H9 (cell line): Measurements from ENCODE around the gene SLC24A3. TPM values are rescaled to one million over a fixed set of nuclear protein-coding genes. Genes with fewer than 3 reads are reported as not detected.

ENCODE experiments used
- DNase-seq: peaks from one replicate; pipeline ENCODE4 v3.0.0-alpha.2; 2017
- H2AFZ ChIP-seq: one replicate; pipeline ENCODE4 v1.6.1; 2013; ENCODE audit warnings: mild to moderate bottlenecking, low read length, control low read depth, moderate library complexity
- H2AK5ac ChIP-seq: 2 replicates; pipeline ENCODE4 v1.6.1; 2013; ENCODE audit warnings: low read length, control low read depth, mixed read lengths; ENCODE audit not compliant: insufficient read length
- H2BK120ac ChIP-seq: one replicate; pipeline ENCODE4 v1.6.1; 2013; ENCODE audit warnings: low read depth, mild to moderate bottlenecking, low read length, control low read depth, inconsistent platforms; ENCODE audit not compliant: poor library complexity, severe bottlenecking
- H2BK12ac ChIP-seq: 2 replicates; pipeline ENCODE4 v1.6.1; 2013; ENCODE audit warnings: low read length, control low read depth, mixed read lengths, low read depth; ENCODE audit not compliant: insufficient read length
- H2BK15ac ChIP-seq: 2 replicates; pipeline ENCODE4 v1.6.1; 2013; ENCODE audit warnings: low read depth, low read length, control low read depth
- H2BK20ac ChIP-seq: one replicate; pipeline ENCODE4 v1.6.1; 2013; ENCODE audit warnings: low read depth, mild to moderate bottlenecking, low read length, control low read depth, inconsistent platforms; ENCODE audit not compliant: poor library complexity, severe bottlenecking
- H2BK5ac ChIP-seq: 2 replicates; pipeline ENCODE4 v1.6.1; 2013; ENCODE audit warnings: low read length, control low read depth, mixed read lengths; ENCODE audit not compliant: insufficient read length
- H3K14ac ChIP-seq: 2 replicates; pipeline ENCODE4 v1.6.1; 2013; ENCODE audit warnings: low read length, control low read depth; ENCODE audit not compliant: insufficient read depth
- H3K18ac ChIP-seq: 2 replicates; pipeline ENCODE4 v1.6.1; 2013; ENCODE audit warnings: low read depth, mild to moderate bottlenecking, mixed read lengths, low read length, control low read depth; ENCODE audit not compliant: insufficient read length
- H3K23ac ChIP-seq: 2 replicates; pipeline ENCODE4 v1.6.1; 2013; ENCODE audit warnings: low read length, control low read depth, mixed read lengths, low read depth; ENCODE audit not compliant: insufficient read length
- H3K23me2 ChIP-seq: 2 replicates; pipeline ENCODE4 v1.6.1; 2013; ENCODE audit warnings: low read depth, mild to moderate bottlenecking, mixed read lengths, low read length, control low read depth; ENCODE audit not compliant: insufficient read length, poor library complexity, severe bottlenecking
- H3K27ac ChIP-seq: 2 replicates; pipeline ENCODE4 v1.5.1; 2013; ENCODE audit warnings: low read length, control low read depth, mixed read lengths, low read depth; ENCODE audit not compliant: insufficient read length
- H3K27me3 ChIP-seq: 2 replicates; pipeline ENCODE4 v1.6.1; 2013; ENCODE audit warnings: low read length, control low read depth, inconsistent platforms; ENCODE audit not compliant: insufficient read depth
- H3K4ac ChIP-seq: 2 replicates; pipeline ENCODE4 v1.6.1; 2013; ENCODE audit warnings: low read depth, mild to moderate bottlenecking, control low read depth, inconsistent platforms, low read length, moderate library complexity
- H3K4me1 ChIP-seq: 2 replicates; pipeline ENCODE4 v1.6.1; 2013; ENCODE audit warnings: low read length, control low read depth, inconsistent platforms; ENCODE audit not compliant: insufficient read depth
- H3K4me2 ChIP-seq: 2 replicates; pipeline ENCODE4 v1.6.1; 2013; ENCODE audit warnings: low read length, control low read depth, mixed read lengths; ENCODE audit not compliant: insufficient read length, insufficient read depth
- H3K56ac ChIP-seq: 2 replicates; pipeline ENCODE4 v1.6.1; 2013; ENCODE audit warnings: low read depth, mild to moderate bottlenecking, mixed read lengths, low read length, control low read depth; ENCODE audit not compliant: insufficient read length
- H3K79me1 ChIP-seq: 2 replicates; pipeline ENCODE4 v1.6.1; 2013; ENCODE audit warnings: low read depth, mild to moderate bottlenecking, moderate library complexity, low read length, control low read depth, inconsistent platforms; ENCODE audit not compliant: insufficient read depth, poor library complexity, severe bottlenecking
- H3K79me2 ChIP-seq: 2 replicates; pipeline ENCODE4 v1.6.1; 2013; ENCODE audit warnings: low read length, control low read depth, inconsistent platforms; ENCODE audit not compliant: insufficient read depth
- H3K9ac ChIP-seq: 2 replicates; pipeline ENCODE4 v1.6.1; 2013; ENCODE audit warnings: low read length, control low read depth, mixed read lengths; ENCODE audit not compliant: insufficient read length; ENCODE audit errors: extremely low read depth
- H3K9me3 ChIP-seq: one replicate; pipeline ENCODE4 v1.6.1; 2013; ENCODE audit warnings: low read depth, low read length, inconsistent platforms; ENCODE audit not compliant: control insufficient read depth
- H3T11ph ChIP-seq: one replicate; pipeline ENCODE4 v1.6.1; 2013; ENCODE audit warnings: mild to moderate bottlenecking, low read length, control low read depth, inconsistent platforms
- H4K20me1 ChIP-seq: one replicate; pipeline ENCODE4 v1.6.1; 2013; ENCODE audit not compliant: control insufficient read depth, insufficient read length, insufficient read depth
- H4K5ac ChIP-seq: 2 replicates; pipeline ENCODE4 v1.6.1; 2013; ENCODE audit warnings: low read depth, mild to moderate bottlenecking, mixed read lengths, low read length, control low read depth; ENCODE audit not compliant: insufficient read length
- H4K8ac ChIP-seq: replicated peaks from 2 replicates; pipeline ENCODE4 v1.6.1; 2013; ENCODE audit warnings: low read length, control low read depth, mixed read lengths, low read depth; ENCODE audit not compliant: insufficient read length
- H4K91ac ChIP-seq: 2 replicates; pipeline ENCODE4 v1.6.1; 2013; ENCODE audit warnings: low read depth, mild to moderate bottlenecking, moderate library complexity, mixed read lengths, low read length, control low read depth; ENCODE audit not compliant: insufficient read length
- H3K27ac Mint-ChIP-seq, 3 experiments: 2 replicates in 2 of 3; 3 replicates in 1 of 3; pipeline ENCODE4 v1.8.0; 2020 to 2021; ENCODE audit warnings: mixed read lengths in 3 of 3, mild to moderate bottlenecking in 1 of 3, moderate library complexity in 1 of 3
- H3K27me3 Mint-ChIP-seq: 2 replicates; pipeline ENCODE4 v1.8.0; 2021; ENCODE audit warnings: low read depth, mild to moderate bottlenecking, moderate library complexity, mixed read lengths
- H3K36me3 Mint-ChIP-seq, 3 experiments: 2 replicates in 2 of 3; 3 replicates in 1 of 3; pipeline ENCODE4 v1.8.0; 2020 to 2021; ENCODE audit warnings: low read depth in 3 of 3, mixed read lengths in 3 of 3; ENCODE audit not compliant: insufficient read depth in 1 of 3
- H3K4me1 Mint-ChIP-seq, 2 experiments: 2 replicates each; pipeline ENCODE4 v1.8.0; 2020; ENCODE audit warnings: mixed read lengths in 2 of 2
- H3K4me3 Mint-ChIP-seq, 2 experiments: 2 replicates in 1 of 2; 3 replicates in 1 of 2; pipeline ENCODE4 v1.8.0; 2020 to 2021; ENCODE audit warnings: mild to moderate bottlenecking in 2 of 2, mixed read lengths in 2 of 2, moderate library complexity in 1 of 2
- H3K9me3 Mint-ChIP-seq, 2 experiments: 2 replicates in 1 of 2; 3 replicates in 1 of 2; pipeline ENCODE4 v1.8.0; 2020; ENCODE audit warnings: mild to moderate bottlenecking in 2 of 2, mixed read lengths in 2 of 2, moderate library complexity in 1 of 2
- CTCF ChIP-seq: fragments of 200-600 bp; sonication (generic); conservative IDR thresholded peaks from 3 replicates; pipeline ENCODE4 v1.8.0; 2021; ENCODE audit warnings: antibody characterized with exemption, mild to moderate bottlenecking
- WGBS: extraction: QIAGEN DNeasy Blood & Tissue Kit; methylation state at CpG from one replicate; pipeline ENCODE4 v1.1.7; 2013; ENCODE audit warnings: missing lambda C conversion rate, low lambda C conversion rate, mixed read lengths; ENCODE audit not compliant: insufficient read length; ENCODE audit errors: extremely low coverage; 5-methylcytosine and 5-hydroxymethylcytosine counted together
- total RNA-seq: library from RNA; stranded (reverse); gene quantifications from 2 replicates; pipeline ENCODE4 v1.2.1, GENCODE V29; 2021

SLC24A3 gene
- total RNA-seq, 1 experiment from 2014 or later, result 0.83 TPM

GRCh38 chr20:19283490-19284025, 71.1 kb downstream of the SLC24A3 start:
- Histone ChIP-seq H4K91ac (no peak overlapping the region), H3K18ac (no peak overlapping the region), H2BK15ac (no peak overlapping the region), H4K5ac (no peak overlapping the region), H2BK120ac (no peak overlapping the region), H3K14ac (peak overlapping the region; percentile 10; the same call in 1 of the 2 replicates), H4K20me1 (no peaks in the 10 kb centered on the region), H3K9me3 (no peaks in the 10 kb centered on the region), H3K23me2 (no peaks in the 10 kb centered on the region), H3K23ac (no peak overlapping the region), H3T11ph (no peak overlapping the region), H3K79me1 (no peaks in the 10 kb centered on the region), H2BK12ac (no peak overlapping the region), H2AFZ (no peak overlapping the region), H2AK5ac (no peak overlapping the region), H2BK20ac (no peak overlapping the region), H3K4me2 (no peak overlapping the region), H3K4me1 (no peaks in the 10 kb centered on the region), H3K56ac (no peak overlapping the region), H3K27me3 (no peaks in the 10 kb centered on the region; the same call in 1 of the 2 replicates), H2BK5ac (no peak overlapping the region), H3K27ac (no peak overlapping the region), H3K4ac (no peak overlapping the region), H3K79me2 (no peaks in the 10 kb centered on the region; the same call in 1 of the 2 replicates), H4K8ac (no peak overlapping the region), H3K9ac (no peak overlapping the region)
- no peak for DNase-seq
- Mint-ChIP-seq H3K4me3 (no peak overlapping the region), H3K4me1 (peaks cover 0 to 3% of the 10 kb centered on the region in 2 experiments; a peak in 2 of 4 replicates), H3K36me3 (peaks cover 0 to 4% (median 0%) of the 10 kb centered on the region in 3 experiments; a peak in 1 of 7 replicates), H3K9me3 (no peaks in the 10 kb centered on the region), H3K27ac (no peak overlapping the region), H3K27me3 (0 out of 2 replicates have a peak, but pooled peaks cover 2% of the 10 kb centered on the region)
- TF ChIP-seq CTCF, result no peak
- WGBS, result no CpG with 5 or more reads among the region's 6 CpGs
